Thoracic aorta (tissue), 2 donors: ENCODE results near the gene PCDH9. TPM values are rescaled to one million over a fixed set of nuclear protein-coding genes. Genes with fewer than 3 reads are reported as not detected.

ENCODE experiments used
- ATAC-seq: fragments of 150-250 bp; one replicate; pipeline ENCODE4 v1.8.0; 2017; ENCODE audit warnings: low read depth; ENCODE audit not compliant: insufficient number of reproducible peaks, low FRiP score
- DNase-seq: peaks from one replicate; pipeline ENCODE4 v3.0.0-alpha.2; 2020; ENCODE audit warnings: low spot score
- H3K27ac ChIP-seq, 2 donors: fragments of 200-600 bp; sonication (generic); 1 replicate in 1 of 2; 2 replicates in 1 of 2; pipeline ENCODE4 v1.5.1; 2016; ENCODE audit warnings: mild to moderate bottlenecking in 2 of 2, moderate library complexity in 2 of 2
- H3K27me3 ChIP-seq: fragments of 200-600 bp; sonication (generic); replicated peaks from 2 replicates; pipeline ENCODE4 v1.6.0; 2016; ENCODE audit warnings: mild to moderate bottlenecking; ENCODE audit not compliant: insufficient read depth
- H3K36me3 ChIP-seq: fragments of 200-600 bp; sonication (generic); one replicate; pipeline ENCODE4 v1.5.1; 2016
- H3K4me1 ChIP-seq, 2 donors: fragments of 200-600 bp; sonication (generic); 1 replicate in 1 of 2; 2 replicates in 1 of 2; pipeline versions ENCODE4 v1.5.1 to v1.6.0; 2016; ENCODE audit warnings: low read depth in 2 of 2, mild to moderate bottlenecking in 1 of 2; ENCODE audit not compliant: control insufficient read depth in 1 of 2
- H3K4me3 ChIP-seq: fragments of 200-600 bp; sonication (generic); 2 replicates; pipeline ENCODE4 v1.5.1; 2016; ENCODE audit warnings: mild to moderate bottlenecking
- H3K9me3 ChIP-seq: fragments of 200-600 bp; sonication (generic); 2 replicates; pipeline ENCODE4 v1.5.1; 2016
- CTCF ChIP-seq: fragments of 200-600 bp; sonication (generic); IDR thresholded peaks from one replicate; pipeline ENCODE4 v1.5.1; 2019; ENCODE audit warnings: antibody characterized with exemption
- total RNA-seq, 2 donors: library from RNA; depleted of rRNA; stranded (reverse); fragments of >200 nt; gene quantifications; one replicate each; pipeline versions ENCODE4 v1.1.0 to v1.2.3, GENCODE V29; 2016

The PCDH9 gene
- total RNA-seq, 2 donors from 2014 or later = 12.3 to 15.3 TPM

DNA sequence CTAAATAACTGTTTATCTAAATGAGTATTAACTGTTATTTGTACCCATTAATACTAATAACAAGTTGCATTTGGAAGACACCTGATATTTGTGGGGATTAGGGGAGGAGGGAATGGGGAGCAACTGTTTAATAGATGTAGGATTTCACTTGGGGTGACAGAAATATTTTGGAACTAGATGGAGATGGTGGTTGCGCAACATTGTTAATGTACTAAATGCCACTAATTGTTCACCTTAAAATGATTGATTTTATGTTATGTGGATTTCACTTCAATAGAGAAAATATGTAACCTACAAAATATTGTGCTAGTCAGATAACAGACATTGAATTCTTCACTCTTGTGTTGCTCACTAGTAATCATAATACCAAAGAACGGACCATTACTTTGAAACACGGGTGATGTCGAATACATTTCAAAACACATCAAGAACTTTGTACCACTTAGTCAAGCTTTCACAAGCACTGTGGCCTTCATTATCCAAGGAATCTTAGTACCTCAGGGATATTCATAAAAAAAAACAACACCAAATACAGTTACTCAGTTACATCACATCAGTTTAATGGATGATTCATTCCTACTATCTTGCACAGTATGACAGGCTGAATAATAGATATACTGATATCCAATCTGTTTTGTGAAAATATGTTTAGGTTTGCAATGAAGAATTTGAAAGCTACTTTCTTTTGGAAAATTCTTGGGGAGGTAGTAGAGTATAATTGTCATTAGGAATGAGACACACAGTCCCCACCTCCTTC lies 721.8 kb downstream of the PCDH9 start:
- TF ChIP-seq CTCF = no peak
- Histone ChIP-seq H3K4me1 (no peaks in the 10 kb centered on the region), H3K27ac (no peak overlapping the region), H3K4me3 (no peak overlapping the region), H3K9me3 (no peaks in the 10 kb centered on the region), H3K27me3 (no peaks in the 10 kb centered on the region), H3K36me3 (no peaks in the 10 kb centered on the region)
- DNase-seq (no peak), ATAC-seq (no peak)

- Histone ChIP-seq H3K4me1 (no peaks in the 10 kb centered on the region), H3K27ac (no peak overlapping the region), H3K27me3 (no peaks in the 10 kb centered on the region), H3K4me3 (no peak overlapping the region), H3K9me3 (no peaks in the 10 kb centered on the region), H3K36me3 (no peaks in the 10 kb centered on the region)
- TF ChIP-seq CTCF = no peak
- no peak for ATAC-seq
- no peak for DNase-seq
Observed at GRCh38 chr13:66506979-66507378, 723.2 kb downstream of the PCDH9 start.

DNA sequence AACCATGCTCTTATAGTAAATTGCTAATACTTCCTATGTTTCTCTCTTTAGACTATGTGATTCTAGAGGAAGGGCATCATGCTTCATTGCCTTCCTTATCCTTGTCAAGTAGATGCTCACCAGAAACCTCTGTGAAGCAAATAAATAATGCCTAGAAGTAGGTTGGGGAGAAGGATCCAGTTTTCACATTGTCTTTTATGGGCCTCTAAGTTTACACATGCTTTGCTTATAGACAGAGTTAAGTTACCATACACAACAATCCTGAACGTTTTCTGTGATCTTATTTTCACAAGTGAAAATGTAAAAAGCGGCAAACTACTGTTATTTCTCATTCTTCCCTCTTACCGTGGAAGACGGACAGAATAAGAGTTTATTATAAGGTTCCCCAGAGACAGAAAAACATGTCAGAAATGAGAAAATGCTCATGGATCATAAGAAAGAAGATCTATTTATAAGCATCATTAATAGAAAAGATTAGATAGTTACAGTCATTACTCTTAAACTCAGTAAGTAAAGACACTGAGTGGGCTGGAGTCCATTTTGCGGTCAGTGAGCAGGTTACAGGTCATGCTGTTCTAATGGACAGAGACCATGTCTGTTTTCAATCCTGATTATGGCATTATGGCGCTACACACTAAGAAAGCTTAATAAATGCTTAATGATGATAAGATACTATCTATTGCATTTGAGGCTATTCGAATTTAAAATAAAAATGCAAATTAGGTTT lies 723.9 kb downstream of the PCDH9 start:
- Histone ChIP-seq H3K36me3 (no peaks in the 10 kb centered on the region), H3K27ac (no peak overlapping the region), H3K27me3 (no peaks in the 10 kb centered on the region), H3K9me3 (no peaks in the 10 kb centered on the region), H3K4me1 (no peaks in the 10 kb centered on the region), H3K4me3 (no peak overlapping the region)
- TF ChIP-seq CTCF = no peak
- DNase-seq (no peak), ATAC-seq (no peak)

DNA sequence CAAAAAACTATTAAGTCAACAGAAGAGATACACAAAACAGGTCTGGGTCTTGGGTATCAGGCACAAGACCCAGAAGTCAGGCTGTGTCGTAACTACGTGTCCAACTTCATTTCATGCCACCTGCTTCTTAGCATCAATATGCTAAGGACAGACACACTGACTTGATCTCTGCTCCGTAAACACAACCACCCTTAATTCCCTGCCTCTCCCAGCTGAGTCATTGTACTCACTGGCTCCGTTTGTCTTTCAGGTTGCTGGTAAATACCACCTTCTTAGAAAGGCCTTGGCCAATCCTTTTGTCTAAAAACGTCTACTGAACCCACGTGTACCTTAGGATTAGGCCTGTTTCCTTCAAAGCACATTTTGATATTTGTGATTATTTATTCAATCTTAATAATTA lies 726.2 kb downstream of the PCDH9 start:
- DNase-seq (no peak), ATAC-seq (no peak)
- H3K36me3 ChIP-seq = no peaks in the 10 kb centered on the region
- no peaks in the 10 kb centered on the region for H3K27me3 ChIP-seq
- no peaks in the 10 kb centered on the region for H3K4me1 ChIP-seq
- H3K4me3 ChIP-seq = no peak overlapping the region
- no peak overlapping the region for H3K27ac ChIP-seq
- H3K9me3 ChIP-seq = no peaks in the 10 kb centered on the region
- TF ChIP-seq CTCF = no peak

DNA sequence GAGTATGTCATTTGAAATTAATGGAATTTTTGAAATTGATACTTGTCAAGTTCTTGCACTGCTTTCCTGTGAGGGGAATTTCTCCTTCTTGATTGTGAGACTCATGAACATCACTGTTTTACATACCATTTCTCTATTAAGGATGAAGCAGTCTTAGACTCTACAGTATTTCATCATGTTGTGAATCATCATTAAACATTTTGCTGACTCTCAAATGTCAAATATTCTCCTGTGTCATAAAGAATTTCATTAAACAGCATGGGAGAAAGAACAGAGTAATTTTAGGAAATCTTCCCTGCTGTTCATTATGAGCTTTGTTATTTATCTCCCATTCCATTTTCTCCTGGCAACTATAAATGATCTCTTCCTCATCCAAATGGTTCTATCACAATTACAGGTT lies 729.0 kb downstream of the PCDH9 start:
- ATAC-seq (no peak), DNase-seq (no peak)
- H3K27ac ChIP-seq = no peak overlapping the region
- no peak overlapping the region for H3K4me3 ChIP-seq
- H3K36me3 ChIP-seq = no peaks in the 10 kb centered on the region
- no peaks in the 10 kb centered on the region for H3K4me1 ChIP-seq
- TF ChIP-seq CTCF = no peak
- no peaks in the 10 kb centered on the region for H3K9me3 ChIP-seq
- no peaks in the 10 kb centered on the region for H3K27me3 ChIP-seq
